ENCODE results near the gene IWS1. TPM values are rescaled to one million over a fixed set of nuclear protein-coding genes. Genes with fewer than 3 reads are reported as not detected.

IWS1 gene
- total and polyA plus RNA-seq, 10 of the 15 experiments (the other 5 are each of a cell fraction or from before 2014, with no cell fraction given), result 21.9 to 68.9 (median 45.8) TPM

DNA sequence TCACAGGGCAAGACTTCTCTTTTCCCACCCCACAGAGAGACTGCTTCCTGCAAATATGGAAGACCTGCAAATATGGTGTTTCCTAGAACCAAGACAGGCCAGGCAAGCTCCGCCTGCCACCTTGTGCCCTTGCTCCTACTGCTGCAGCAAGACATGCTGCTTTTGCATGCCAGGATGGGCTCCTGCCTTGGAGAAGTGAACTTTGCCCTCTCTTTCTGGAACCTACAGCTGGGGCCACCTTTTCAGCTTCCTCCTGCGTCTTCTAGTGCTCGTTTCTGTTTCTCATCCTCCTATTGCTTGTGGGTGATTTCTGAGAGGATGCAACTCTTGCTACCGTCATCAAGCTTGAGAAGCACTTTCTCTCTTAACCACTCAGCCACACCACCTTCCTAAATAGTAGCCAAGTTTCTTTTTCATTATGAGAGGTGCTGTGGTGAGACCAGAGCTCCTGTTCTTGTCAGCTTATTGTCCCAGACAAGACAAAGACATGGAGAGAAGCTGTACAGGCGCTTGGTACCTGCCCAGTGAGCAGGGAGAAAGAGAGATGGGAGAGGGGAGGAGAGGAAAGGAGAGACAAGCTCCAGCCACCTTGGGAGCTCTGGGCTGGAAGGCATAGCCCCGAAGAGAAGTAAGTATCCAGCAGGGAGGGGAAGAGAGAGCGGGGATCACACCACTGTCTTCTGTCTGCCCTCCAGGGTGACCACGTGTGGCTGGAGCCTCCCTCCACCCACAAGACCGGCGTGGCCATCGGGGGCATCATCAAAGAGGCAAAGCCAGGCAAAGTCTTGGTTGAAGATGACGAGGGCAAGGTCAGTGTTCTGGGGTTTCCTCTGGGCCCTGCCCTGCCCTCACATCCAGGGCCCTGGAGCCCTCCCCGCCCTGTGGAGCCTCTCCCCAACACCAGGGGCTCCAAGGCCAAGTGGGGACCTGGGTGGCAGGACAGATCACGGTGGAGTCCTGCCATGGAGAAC is 37.5 kb upstream of the IWS1 start (continued):
- TF ChIP-seq, protein P1, sequence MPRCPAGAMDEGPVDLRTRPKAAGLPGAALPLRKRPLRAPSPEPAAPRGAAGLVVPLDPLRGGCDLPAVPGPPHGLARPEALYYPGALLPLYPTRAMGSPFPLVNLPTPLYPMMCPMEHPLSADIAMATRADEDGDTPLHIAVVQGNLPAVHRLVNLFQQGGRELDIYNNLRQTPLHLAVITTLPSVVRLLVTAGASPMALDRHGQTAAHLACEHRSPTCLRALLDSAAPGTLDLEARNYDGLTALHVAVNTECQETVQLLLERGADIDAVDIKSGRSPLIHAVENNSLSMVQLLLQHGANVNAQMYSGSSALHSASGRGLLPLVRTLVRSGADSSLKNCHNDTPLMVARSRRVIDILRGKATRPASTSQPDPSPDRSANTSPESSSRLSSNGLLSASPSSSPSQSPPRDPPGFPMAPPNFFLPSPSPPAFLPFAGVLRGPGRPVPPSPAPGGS (IDR thresholded peaks at IDR 0.05; ENCODE audit: borderline replicate concordance, insufficient read depth, low read depth, low read length, poor library complexity, severe bottlenecking), result no peak
- TF ChIP-seq, protein P2, sequence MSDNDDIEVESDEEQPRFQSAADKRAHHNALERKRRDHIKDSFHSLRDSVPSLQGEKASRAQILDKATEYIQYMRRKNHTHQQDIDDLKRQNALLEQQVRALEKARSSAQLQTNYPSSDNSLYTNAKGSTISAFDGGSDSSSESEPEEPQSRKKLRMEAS (IDR thresholded peaks at IDR 0.05; ENCODE audit: low read depth, low read length), result peak; percentile 18
- no peak for TF ChIP-seq BRCA1 (IDR thresholded peaks at IDR 0.05; ENCODE audit: low read depth, low read length)
- peak; percentile 74 for TF ChIP-seq SP1 (IDR thresholded peaks at IDR 0.05; ENCODE audit: low read depth, low read length)
- peak; percentile 84 for TF ChIP-seq NFIC (IDR thresholded peaks at IDR 0.05; ENCODE audit: low read depth, low read length)
- no peak for TF ChIP-seq POLR2AphosphoS2 (IDR thresholded peaks at IDR 0.05; ENCODE audit: low read depth, low read length)
- TF ChIP-seq WRNIP1 (IDR thresholded peaks at IDR 0.05; ENCODE audit: borderline replicate concordance, low read depth, low read length), result no peak
- TF ChIP-seq MTA2 (IDR thresholded peaks at IDR 0.05; ENCODE audit: low read depth), result peak; percentile 94
- no peak for TF ChIP-seq SREBF2 (IDR thresholded peaks at IDR 0.05; ENCODE audit: low read length)
- TF ChIP-seq FOS (IDR thresholded peaks at IDR 0.05; ENCODE audit: borderline replicate concordance, extremely low read depth, insufficient read length), result no peak
- peak; percentile 71 for TF ChIP-seq BACH1 (IDR thresholded peaks at IDR 0.05; ENCODE audit: borderline replicate concordance)
- peak; percentile 90; the same call in 1 of the 2 replicates for TF ChIP-seq TCF12 (IDR thresholded peaks at IDR 0.05; ENCODE audit: low read depth, low read length)
- TF ChIP-seq, protein P3, sequence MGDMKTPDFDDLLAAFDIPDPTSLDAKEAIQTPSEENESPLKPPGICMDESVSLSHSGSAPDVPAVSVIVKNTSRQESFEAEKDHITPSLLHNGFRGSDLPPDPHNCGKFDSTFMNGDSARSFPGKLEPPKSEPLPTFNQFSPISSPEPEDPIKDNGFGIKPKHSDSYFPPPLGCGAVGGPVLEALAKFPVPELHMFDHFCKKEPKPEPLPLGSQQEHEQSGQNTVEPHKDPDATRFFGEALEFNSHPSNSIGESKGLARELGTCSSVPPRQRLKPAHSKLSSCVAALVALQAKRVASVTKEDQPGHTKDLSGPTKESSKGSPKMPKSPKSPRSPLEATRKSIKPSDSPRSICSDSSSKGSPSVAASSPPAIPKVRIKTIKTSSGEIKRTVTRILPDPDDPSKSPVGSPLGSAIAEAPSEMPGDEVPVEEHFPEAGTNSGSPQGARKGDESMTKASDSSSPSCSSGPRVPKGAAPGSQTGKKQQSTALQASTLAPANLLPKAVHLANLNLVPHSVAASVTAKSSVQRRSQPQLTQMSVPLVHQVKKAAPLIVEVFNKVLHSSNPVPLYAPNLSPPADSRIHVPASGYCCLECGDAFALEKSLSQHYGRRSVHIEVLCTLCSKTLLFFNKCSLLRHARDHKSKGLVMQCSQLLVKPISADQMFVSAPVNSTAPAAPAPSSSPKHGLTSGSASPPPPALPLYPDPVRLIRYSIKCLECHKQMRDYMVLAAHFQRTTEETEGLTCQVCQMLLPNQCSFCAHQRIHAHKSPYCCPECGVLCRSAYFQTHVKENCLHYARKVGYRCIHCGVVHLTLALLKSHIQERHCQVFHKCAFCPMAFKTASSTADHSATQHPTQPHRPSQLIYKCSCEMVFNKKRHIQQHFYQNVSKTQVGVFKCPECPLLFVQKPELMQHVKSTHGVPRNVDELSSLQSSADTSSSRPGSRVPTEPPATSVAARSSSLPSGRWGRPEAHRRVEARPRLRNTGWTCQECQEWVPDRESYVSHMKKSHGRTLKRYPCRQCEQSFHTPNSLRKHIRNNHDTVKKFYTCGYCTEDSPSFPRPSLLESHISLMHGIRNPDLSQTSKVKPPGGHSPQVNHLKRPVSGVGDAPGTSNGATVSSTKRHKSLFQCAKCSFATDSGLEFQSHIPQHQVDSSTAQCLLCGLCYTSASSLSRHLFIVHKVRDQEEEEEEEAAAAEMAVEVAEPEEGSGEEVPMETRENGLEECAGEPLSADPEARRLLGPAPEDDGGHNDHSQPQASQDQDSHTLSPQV (IDR thresholded peaks at IDR 0.05), result peak; percentile 77; the same call in 1 of the 2 replicates
- TF ChIP-seq TCF7 (IDR thresholded peaks at IDR 0.05; ENCODE audit: borderline replicate concordance), result no peak
- TF ChIP-seq KLF5 (IDR thresholded peaks at IDR 0.05; ENCODE audit: partially characterized antibody), result peak; percentile 73
- TF ChIP-seq POU2F2 (IDR thresholded peaks at IDR 0.05; ENCODE audit: borderline replicate concordance, low read depth, low read length), result peak; percentile 86; the same call in 2 of the 3 replicates
- peak; percentile 86 to 95 for TF ChIP-seq EP300 (IDR thresholded peaks at IDR 0.05; ENCODE audit: borderline replicate concordance in 1 of 2, control insufficient read depth in 1 of 2, low read depth in 2 of 2, low read length in 2 of 2)
- TF ChIP-seq CREB1 (IDR thresholded peaks at IDR 0.05; ENCODE audit: low read depth), result peak; percentile 87
- peak; percentile 14 for TF ChIP-seq RELA (IDR thresholded peaks at IDR 0.05; ENCODE audit: borderline replicate concordance, partially characterized antibody)
- peak; percentile 73; the same call in 1 of the 2 replicates for TF ChIP-seq ZBED1 (IDR thresholded peaks at IDR 0.05; ENCODE audit: borderline replicate concordance)
- no peak for TF ChIP-seq STAT3 (IDR thresholded peaks at IDR 0.05; ENCODE audit: low read depth, low read length)
- TF ChIP-seq FOXM1 (IDR thresholded peaks at IDR 0.05; ENCODE audit: low read depth, low read length), result peak; percentile 50; the same call in 1 of the 2 replicates
- TF ChIP-seq RCOR1 (conservative IDR thresholded peaks at IDR 0.05; ENCODE audit: low read depth, low read length), result peak; percentile 79; the same call in 1 of the 2 replicates
- peak; percentile 83 for TF ChIP-seq BCL11A (IDR thresholded peaks at IDR 0.05; ENCODE audit: low read depth, low read length)
- TF ChIP-seq SMAD1 (IDR thresholded peaks at IDR 0.05; ENCODE audit: low read depth, partially characterized antibody), result peak; percentile 46

Measured in GM12878 (cell line).